Keratinocyte (primary cell): ENCODE measurements around the gene SMAP1.

Experiments used
- CTCF ChIP-seq, 3 experiments: IDR thresholded peaks in 1 of 3; conservative IDR thresholded peaks in 1 of 3; optimal IDR thresholded peaks in 1 of 3; 2 replicates in 2 of 3; 3 replicates in 1 of 3; pipeline versions ENCODE3 to v1.5.1; 2011; ENCODE audit warnings: low read length in 3 of 3, mild to moderate bottlenecking in 3 of 3, moderate library complexity in 2 of 3, control low read depth in 1 of 3, inconsistent platforms in 1 of 3; ENCODE audit not compliant: insufficient read depth in 2 of 3; ENCODE audit errors: extremely low read depth in 1 of 3
- EZH2 ChIP-seq: IDR thresholded peaks from one replicate; pipeline ENCODE4 v1.6.1; 2012; ENCODE audit warnings: inconsistent platforms, mild to moderate bottlenecking, low read length, moderate library complexity

GRCh38 chr6:70846207-70846835 is 178.6 kb downstream of the SMAP1 start:
- TF ChIP-seq CTCF (optimal IDR thresholded peaks at IDR 0.05 in 1 of 3, IDR thresholded peaks at IDR 0.05 in 1 of 3, conservative IDR thresholded peaks at IDR 0.05 in 1 of 3; ENCODE audit: extremely low read depth in 1 of 3, insufficient read depth in 2 of 3, low read length in 3 of 3): no peak
- TF ChIP-seq EZH2: no peak
